SK-N-SH treated with all-trans-retinoic acid at 6 μM for 48 hours (cell line): ENCODE measurements around the gene PLXNC1.

Experiments
- ATAC-seq: fragments of 200-7000 bp; cut with Tn5 transposase; 3 replicates; pipeline ENCODE4 v1.9.1; 2020; ENCODE audit warnings: mild to moderate bottlenecking, moderate library complexity
- ARNTL ChIP-seq: fragments of 450-650 bp; formaldehyde crosslinking; IDR thresholded peaks from 2 replicates; pipeline ENCODE4 v1.5.0; 2020; ENCODE audit warnings: low read depth, mild to moderate bottlenecking, moderate library complexity, borderline replicate concordance
- BACH2 ChIP-seq: fragments of 250-450 bp; sonication (Bioruptor Pico); IDR thresholded peaks from 2 replicates; pipeline ENCODE4 v1.9.0; 2021; ENCODE audit warnings: mild to moderate bottlenecking, borderline replicate concordance
- CSDC2 ChIP-seq: fragments of 250-450 bp; sonication (Bioruptor Pico); IDR thresholded peaks from 2 replicates; pipeline ENCODE4 v1.5.0; 2020; ENCODE audit warnings: mild to moderate bottlenecking, moderate library complexity
- ESRRG ChIP-seq: fragments of 250-450 bp; sonication (Bioruptor Pico); IDR thresholded peaks from 2 replicates; pipeline ENCODE4 v1.6.1; 2021; ENCODE audit warnings: mild to moderate bottlenecking
- GLIS3 ChIP-seq: fragments of 250-450 bp; sonication (Bioruptor Pico); IDR thresholded peaks from 2 replicates; pipeline ENCODE4 v1.5.0; 2020; ENCODE audit warnings: mild to moderate bottlenecking, moderate library complexity
- OSR1 ChIP-seq: fragments of 250-450 bp; sonication (Bioruptor Pico); IDR thresholded peaks from 2 replicates; pipeline ENCODE4 v1.8.0; 2022; ENCODE audit warnings: moderate library complexity, mild to moderate bottlenecking, inconsistent platforms
- RARB ChIP-seq: fragments of 250-450 bp; sonication (Bioruptor Pico); IDR thresholded peaks from 2 replicates; pipeline ENCODE4 v1.8.0; 2021; ENCODE audit warnings: mild to moderate bottlenecking, moderate library complexity
- SNAI2 ChIP-seq: fragments of 250-450 bp; sonication (Bioruptor Pico); IDR thresholded peaks from 2 replicates; pipeline ENCODE4 v1.5.0; 2020; ENCODE audit warnings: mild to moderate bottlenecking, moderate library complexity
- TOX ChIP-seq: fragments of 250-450 bp; sonication (Bioruptor Pico); IDR thresholded peaks from 2 replicates; pipeline ENCODE4 v1.8.0; 2021; ENCODE audit warnings: mild to moderate bottlenecking, moderate library complexity, borderline replicate concordance
- ZC3H10 ChIP-seq: fragments of 250-450 bp; sonication (Bioruptor Pico); IDR thresholded peaks from 2 replicates; pipeline ENCODE4 v1.5.1; 2021; ENCODE audit warnings: mild to moderate bottlenecking, moderate library complexity
- ZFP3 ChIP-seq: fragments of 250-450 bp; sonication (Bioruptor Pico); IDR thresholded peaks from 2 replicates; pipeline ENCODE4 v1.5.0; 2020; ENCODE audit warnings: mild to moderate bottlenecking, moderate library complexity
- ZFP30 ChIP-seq: fragments of 450-650 bp; formaldehyde crosslinking; IDR thresholded peaks from 2 replicates; pipeline ENCODE4 v1.5.0; 2022; ENCODE audit warnings: mild to moderate bottlenecking, moderate library complexity
- ZNF565 ChIP-seq: fragments of 450-650 bp; formaldehyde crosslinking; conservative IDR thresholded peaks from 2 replicates; pipeline ENCODE4 v1.5.0; 2020; ENCODE audit warnings: low read depth, mild to moderate bottlenecking, moderate library complexity
- ZNF70 ChIP-seq: fragments of 450-650 bp; formaldehyde crosslinking; IDR thresholded peaks from 2 replicates; pipeline ENCODE4 v1.5.0; 2020; ENCODE audit warnings: mild to moderate bottlenecking, moderate library complexity
- ZNF8 ChIP-seq: fragments of 450-650 bp; formaldehyde crosslinking; IDR thresholded peaks from 2 replicates; pipeline ENCODE4 v1.5.0; 2020; ENCODE audit warnings: mild to moderate bottlenecking, moderate library complexity
- TF ChIP-seq, protein P1 (sequence below): fragments of 250-450 bp; sonication (Bioruptor Pico); IDR thresholded peaks from 2 replicates; pipeline ENCODE4 v1.8.0; 2021; ENCODE audit warnings: low read depth, mild to moderate bottlenecking, moderate library complexity, borderline replicate concordance
- TF ChIP-seq, protein P2 (sequence below): fragments of 250-450 bp; sonication (Bioruptor Pico); IDR thresholded peaks from 2 replicates; pipeline ENCODE4 v1.8.0; 2020; ENCODE audit warnings: mild to moderate bottlenecking, moderate library complexity, borderline replicate concordance
- TF ChIP-seq, protein P3 (sequence below): fragments of 250-450 bp; sonication (Bioruptor Pico); IDR thresholded peaks from 2 replicates; pipeline ENCODE4 v1.5.1; 2021; ENCODE audit warnings: mild to moderate bottlenecking, moderate library complexity
- TF ChIP-seq, protein P4 (sequence below): fragments of 250-450 bp; sonication (Bioruptor Pico); IDR thresholded peaks from 2 replicates; pipeline ENCODE4 v1.5.1; 2020; ENCODE audit warnings: low read depth, mild to moderate bottlenecking, moderate library complexity
- TF ChIP-seq, protein P5 (sequence below): fragments of 250-450 bp; sonication (Bioruptor Pico); IDR thresholded peaks from 2 replicates; pipeline ENCODE4 v1.5.0; 2020; ENCODE audit warnings: mild to moderate bottlenecking, moderate library complexity

PLXNC1 gene

DNA sequence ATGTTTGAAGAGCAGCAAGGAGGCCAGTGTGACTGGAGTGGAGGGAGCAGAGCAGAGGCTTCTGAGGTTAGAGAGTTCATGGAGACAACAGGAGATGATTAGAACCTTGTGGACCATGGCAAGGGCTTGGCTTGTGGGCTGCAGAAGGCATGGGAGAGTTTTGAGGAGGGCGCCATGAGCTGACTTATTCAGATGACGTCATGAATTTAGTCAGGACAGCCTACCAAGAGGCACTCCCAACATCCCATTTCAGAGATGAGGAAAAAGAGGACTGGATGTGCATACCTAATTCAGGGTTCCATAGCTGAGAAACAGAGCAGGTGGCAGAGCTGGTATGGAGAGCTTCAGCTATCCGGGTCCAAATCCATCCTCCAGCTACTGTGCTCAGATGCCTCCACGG is 101.8 kb downstream of the PLXNC1 start:
- no peak for TF ChIP-seq ARNTL (CRISPR knock-in tag)
- TF ChIP-seq GLIS3 (CRISPR knock-in tag) = no peak
- TF ChIP-seq, protein P1, sequence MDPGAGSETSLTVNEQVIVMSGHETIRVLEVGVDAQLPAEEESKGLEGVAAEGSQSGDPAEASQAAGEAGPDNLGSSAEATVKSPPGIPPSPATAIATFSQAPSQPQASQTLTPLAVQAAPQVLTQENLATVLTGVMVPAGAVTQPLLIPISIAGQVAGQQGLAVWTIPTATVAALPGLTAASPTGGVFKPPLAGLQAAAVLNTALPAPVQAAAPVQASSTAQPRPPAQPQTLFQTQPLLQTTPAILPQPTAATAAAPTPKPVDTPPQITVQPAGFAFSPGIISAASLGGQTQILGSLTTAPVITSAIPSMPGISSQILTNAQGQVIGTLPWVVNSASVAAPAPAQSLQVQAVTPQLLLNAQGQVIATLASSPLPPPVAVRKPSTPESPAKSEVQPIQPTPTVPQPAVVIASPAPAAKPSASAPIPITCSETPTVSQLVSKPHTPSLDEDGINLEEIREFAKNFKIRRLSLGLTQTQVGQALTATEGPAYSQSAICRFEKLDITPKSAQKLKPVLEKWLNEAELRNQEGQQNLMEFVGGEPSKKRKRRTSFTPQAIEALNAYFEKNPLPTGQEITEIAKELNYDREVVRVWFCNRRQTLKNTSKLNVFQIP (CRISPR knock-in tag) = no peak
- TF ChIP-seq ESRRG = no peak
- TF ChIP-seq RARB (CRISPR knock-in tag) = no peak
- no peak for TF ChIP-seq ZFP30 (CRISPR knock-in tag)
- TF ChIP-seq ZC3H10 (CRISPR knock-in tag) = no peak
- no peak for TF ChIP-seq CSDC2 (CRISPR knock-in tag)
- no peak for ATAC-seq

DNA sequence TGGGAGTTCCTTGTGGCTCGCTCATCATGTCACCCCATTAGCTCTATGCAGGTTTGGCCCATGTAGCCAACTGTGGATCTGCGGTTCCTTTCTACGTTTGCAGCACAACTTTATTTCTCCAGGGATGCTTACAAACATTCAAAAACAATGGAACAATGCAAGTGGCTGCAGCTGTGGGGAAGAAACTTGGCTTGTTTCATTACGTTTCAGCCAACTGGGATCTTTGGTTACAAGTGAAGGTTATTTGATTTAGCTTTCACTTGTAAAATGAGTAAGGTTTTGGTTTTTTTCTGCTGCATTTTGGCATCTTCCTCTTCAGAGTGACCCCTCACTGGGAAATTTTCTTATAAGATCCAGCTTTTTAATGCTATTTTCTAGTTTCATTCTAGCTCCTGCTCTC is 105.9 kb downstream of the PLXNC1 start:
- no peak for ATAC-seq
- TF ChIP-seq ZNF8 (CRISPR knock-in tag) (no peak), TOX (CRISPR knock-in tag) (no peak), BACH2 (CRISPR knock-in tag) (no peak), OSR1 (CRISPR knock-in tag) (no peak)
- TF ChIP-seq, protein P2, sequence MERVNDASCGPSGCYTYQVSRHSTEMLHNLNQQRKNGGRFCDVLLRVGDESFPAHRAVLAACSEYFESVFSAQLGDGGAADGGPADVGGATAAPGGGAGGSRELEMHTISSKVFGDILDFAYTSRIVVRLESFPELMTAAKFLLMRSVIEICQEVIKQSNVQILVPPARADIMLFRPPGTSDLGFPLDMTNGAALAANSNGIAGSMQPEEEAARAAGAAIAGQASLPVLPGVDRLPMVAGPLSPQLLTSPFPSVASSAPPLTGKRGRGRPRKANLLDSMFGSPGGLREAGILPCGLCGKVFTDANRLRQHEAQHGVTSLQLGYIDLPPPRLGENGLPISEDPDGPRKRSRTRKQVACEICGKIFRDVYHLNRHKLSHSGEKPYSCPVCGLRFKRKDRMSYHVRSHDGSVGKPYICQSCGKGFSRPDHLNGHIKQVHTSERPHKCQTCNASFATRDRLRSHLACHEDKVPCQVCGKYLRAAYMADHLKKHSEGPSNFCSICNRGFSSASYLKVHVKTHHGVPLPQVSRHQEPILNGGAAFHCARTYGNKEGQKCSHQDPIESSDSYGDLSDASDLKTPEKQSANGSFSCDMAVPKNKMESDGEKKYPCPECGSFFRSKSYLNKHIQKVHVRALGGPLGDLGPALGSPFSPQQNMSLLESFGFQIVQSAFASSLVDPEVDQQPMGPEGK (CRISPR knock-in tag) = no peak
- TF ChIP-seq, all 23 proteins: peak for 0

DNA sequence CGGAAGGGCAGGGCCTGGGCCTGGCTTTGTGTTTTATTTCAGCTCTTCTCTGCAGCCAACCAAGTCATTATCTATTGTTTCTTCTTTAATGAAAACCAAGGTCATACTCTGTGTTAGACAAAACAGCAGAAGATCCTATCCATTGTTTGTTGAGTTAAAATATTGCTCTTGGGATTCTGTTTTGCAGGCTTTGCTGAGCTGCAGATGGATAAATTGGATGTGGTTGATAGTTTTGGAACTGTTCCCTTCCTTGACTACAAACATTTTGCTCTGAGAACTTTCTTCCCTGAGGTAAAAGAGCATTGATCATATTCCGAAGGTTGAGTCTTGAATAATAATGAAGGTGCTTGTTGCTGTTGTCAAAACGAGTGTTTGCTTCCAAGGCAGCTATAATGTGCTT is 106.6 kb downstream of the PLXNC1 start:
- TF ChIP-seq ZFP30 (CRISPR knock-in tag) = no peak
- TF ChIP-seq ARNTL (CRISPR knock-in tag) = no peak
- TF ChIP-seq, protein P1 (CRISPR knock-in tag) = no peak
- TF ChIP-seq GLIS3 (CRISPR knock-in tag) = no peak
- no peak for TF ChIP-seq ZNF70 (CRISPR knock-in tag)
- TF ChIP-seq, protein P3, sequence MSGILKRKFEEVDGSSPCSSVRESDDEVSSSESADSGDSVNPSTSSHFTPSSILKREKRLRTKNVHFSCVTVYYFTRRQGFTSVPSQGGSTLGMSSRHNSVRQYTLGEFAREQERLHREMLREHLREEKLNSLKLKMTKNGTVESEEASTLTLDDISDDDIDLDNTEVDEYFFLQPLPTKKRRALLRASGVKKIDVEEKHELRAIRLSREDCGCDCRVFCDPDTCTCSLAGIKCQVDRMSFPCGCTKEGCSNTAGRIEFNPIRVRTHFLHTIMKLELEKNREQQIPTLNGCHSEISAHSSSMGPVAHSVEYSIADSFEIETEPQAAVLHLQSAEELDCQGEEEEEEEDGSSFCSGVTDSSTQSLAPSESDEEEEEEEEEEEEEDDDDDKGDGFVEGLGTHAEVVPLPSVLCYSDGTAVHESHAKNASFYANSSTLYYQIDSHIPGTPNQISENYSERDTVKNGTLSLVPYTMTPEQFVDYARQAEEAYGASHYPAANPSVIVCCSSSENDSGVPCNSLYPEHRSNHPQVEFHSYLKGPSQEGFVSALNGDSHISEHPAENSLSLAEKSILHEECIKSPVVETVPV = no peak
- no peak for TF ChIP-seq TOX (CRISPR knock-in tag)
- TF ChIP-seq ZFP3 (CRISPR knock-in tag) = no peak
- TF ChIP-seq SNAI2 (CRISPR knock-in tag) = no peak
- TF ChIP-seq, protein P4, sequence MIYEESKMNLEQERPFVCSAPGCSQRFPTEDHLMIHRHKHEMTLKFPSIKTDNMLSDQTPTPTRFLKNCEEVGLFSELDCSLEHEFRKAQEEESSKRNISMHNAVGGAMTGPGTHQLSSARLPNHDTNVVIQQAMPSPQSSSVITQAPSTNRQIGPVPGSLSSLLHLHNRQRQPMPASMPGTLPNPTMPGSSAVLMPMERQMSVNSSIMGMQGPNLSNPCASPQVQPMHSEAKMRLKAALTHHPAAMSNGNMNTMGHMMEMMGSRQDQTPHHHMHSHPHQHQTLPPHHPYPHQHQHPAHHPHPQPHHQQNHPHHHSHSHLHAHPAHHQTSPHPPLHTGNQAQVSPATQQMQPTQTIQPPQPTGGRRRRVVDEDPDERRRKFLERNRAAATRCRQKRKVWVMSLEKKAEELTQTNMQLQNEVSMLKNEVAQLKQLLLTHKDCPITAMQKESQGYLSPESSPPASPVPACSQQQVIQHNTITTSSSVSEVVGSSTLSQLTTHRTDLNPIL (CRISPR knock-in tag) = no peak
- no peak for TF ChIP-seq RARB (CRISPR knock-in tag)
- TF ChIP-seq CSDC2 (CRISPR knock-in tag) = no peak
- no peak for TF ChIP-seq OSR1 (CRISPR knock-in tag)
- ATAC-seq = no peak

DNA sequence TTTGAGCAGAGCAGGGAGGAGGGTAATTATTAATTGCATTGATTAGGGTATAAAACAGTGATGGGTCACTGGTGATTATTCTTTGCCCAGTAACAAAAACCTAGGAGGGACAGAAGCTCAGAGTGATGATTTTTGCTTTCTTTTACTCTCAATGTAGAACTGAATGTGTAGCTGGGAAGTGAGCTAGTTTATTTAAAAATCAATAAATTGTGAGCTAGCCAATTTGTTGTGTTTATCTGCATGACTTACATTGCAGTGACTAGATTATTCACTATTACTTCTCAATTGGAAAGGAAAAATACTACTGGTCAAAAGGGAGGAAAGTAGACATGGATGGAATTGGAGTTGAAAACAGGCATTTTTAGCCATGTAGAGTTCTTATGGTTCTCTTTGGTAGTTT is 107.1 kb downstream of the PLXNC1 start:
- no peak for ATAC-seq
- no peak for TF ChIP-seq CSDC2 (CRISPR knock-in tag)
- no peak for TF ChIP-seq ZFP3 (CRISPR knock-in tag)
- TF ChIP-seq, protein P5, sequence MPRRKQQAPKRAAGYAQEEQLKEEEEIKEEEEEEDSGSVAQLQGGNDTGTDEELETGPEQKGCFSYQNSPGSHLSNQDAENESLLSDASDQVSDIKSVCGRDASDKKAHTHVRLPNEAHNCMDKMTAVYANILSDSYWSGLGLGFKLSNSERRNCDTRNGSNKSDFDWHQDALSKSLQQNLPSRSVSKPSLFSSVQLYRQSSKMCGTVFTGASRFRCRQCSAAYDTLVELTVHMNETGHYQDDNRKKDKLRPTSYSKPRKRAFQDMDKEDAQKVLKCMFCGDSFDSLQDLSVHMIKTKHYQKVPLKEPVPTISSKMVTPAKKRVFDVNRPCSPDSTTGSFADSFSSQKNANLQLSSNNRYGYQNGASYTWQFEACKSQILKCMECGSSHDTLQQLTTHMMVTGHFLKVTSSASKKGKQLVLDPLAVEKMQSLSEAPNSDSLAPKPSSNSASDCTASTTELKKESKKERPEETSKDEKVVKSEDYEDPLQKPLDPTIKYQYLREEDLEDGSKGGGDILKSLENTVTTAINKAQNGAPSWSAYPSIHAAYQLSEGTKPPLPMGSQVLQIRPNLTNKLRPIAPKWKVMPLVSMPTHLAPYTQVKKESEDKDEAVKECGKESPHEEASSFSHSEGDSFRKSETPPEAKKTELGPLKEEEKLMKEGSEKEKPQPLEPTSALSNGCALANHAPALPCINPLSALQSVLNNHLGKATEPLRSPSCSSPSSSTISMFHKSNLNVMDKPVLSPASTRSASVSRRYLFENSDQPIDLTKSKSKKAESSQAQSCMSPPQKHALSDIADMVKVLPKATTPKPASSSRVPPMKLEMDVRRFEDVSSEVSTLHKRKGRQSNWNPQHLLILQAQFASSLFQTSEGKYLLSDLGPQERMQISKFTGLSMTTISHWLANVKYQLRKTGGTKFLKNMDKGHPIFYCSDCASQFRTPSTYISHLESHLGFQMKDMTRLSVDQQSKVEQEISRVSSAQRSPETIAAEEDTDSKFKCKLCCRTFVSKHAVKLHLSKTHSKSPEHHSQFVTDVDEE = no peak
- TF ChIP-seq, protein P2 (CRISPR knock-in tag) = no peak
- no peak for TF ChIP-seq ZNF565 (CRISPR knock-in tag)
- no peak for TF ChIP-seq ZNF70 (CRISPR knock-in tag)
- no peak for TF ChIP-seq ARNTL (CRISPR knock-in tag)
- TF ChIP-seq, protein P4 (CRISPR knock-in tag) = no peak
